Activated T-cell treated with anti-CD3 and anti-CD28 coated beads, Interleukin-2, amount 50 U/mL, for 24 hours (primary cell): ENCODE data around the gene POMT1.
A peak's percentile ranks its signal among the peaks of the same experiment; 100 is the strongest.

Experiments
- DNase-seq: peaks from one replicate; pipeline ENCODE4 v3.0.0-alpha.2; 2020
- H3K27ac Mint-ChIP-seq: 2 replicates; pipeline ENCODE4 v1.8.0; 2020; ENCODE audit warnings: mild to moderate bottlenecking, mixed read lengths
- H3K27me3 Mint-ChIP-seq: 2 replicates; pipeline ENCODE4 v1.8.0; 2020; ENCODE audit warnings: mixed read lengths
- H3K36me3 Mint-ChIP-seq: 2 replicates; pipeline ENCODE4 v1.8.0; 2020; ENCODE audit warnings: low read depth, mixed read lengths
- H3K4me1 Mint-ChIP-seq: 2 replicates; pipeline ENCODE4 v1.8.0; 2020; ENCODE audit warnings: low read depth, mixed read lengths
- H3K4me3 Mint-ChIP-seq: 2 replicates; pipeline ENCODE4 v1.8.0; 2020; ENCODE audit warnings: mild to moderate bottlenecking, moderate library complexity, mixed read lengths
- H3K9me3 Mint-ChIP-seq: 2 replicates; pipeline ENCODE4 v1.8.0; 2020; ENCODE audit warnings: mixed read lengths

Gene POMT1

DNA sequence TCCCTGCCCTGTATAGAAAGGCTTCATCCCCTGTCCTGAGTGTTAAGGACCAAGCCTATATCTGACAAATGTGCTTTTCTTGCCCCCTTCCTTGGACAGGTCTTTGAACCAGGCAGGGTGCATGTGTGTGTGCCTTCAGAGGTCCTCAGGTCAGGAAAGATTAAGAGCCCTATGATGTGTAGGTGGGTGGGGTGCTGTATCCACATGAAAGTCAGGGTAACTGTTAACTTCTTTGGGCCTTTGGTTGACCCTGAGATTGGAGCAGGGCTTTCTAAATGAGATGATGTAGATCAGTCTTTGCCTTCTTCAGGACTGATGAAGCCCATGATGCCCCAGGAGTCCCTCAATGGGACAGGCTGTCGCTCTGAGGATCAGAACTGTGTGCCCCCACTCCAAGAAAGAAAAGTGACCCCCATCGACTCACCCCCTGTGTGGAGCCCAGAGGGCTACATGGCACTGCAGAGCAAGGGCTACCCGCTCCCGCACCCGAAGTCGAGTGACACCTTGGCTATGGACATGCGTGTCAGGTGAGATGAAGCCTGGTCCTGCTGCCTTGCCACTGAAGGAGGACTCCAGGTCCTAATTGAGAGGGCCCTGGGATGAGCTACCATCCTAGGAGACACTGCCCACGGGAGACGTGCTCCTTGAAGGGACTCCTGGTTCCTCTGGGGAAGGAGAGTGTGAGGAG lies 29.4 kb upstream of the POMT1 start:
- H3K9me3 Mint-ChIP-seq = no peaks in the 10 kb centered on the region
- peaks cover 94% of the 10 kb centered on the region for H3K36me3 Mint-ChIP-seq
- no peaks in the 10 kb centered on the region for H3K4me1 Mint-ChIP-seq
- H3K4me3 Mint-ChIP-seq = no peak overlapping the region
- H3K27me3 Mint-ChIP-seq = no peaks in the 10 kb centered on the region
- peak overlapping the region; percentile 60 for H3K27ac Mint-ChIP-seq
- no peak for DNase-seq

DNA sequence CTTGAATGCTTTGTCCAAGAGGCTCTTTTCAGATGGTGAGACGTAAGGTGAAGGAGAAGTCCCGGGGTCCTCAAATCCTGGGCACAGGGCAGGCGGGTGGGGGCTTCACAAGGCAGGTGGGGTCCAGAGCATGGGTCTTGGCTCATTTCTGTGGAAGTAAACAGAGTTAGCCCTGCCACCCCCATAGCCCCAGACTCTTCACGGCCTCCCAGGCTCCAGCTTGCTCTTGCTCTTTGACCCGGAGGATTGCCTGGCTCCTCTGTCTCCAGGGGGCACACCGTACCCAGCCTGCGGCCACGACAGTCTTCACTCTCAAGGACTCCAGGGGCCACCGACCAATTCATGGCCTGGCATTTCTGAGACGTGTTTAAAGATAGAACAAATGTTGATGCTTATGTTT lies 28.8 kb upstream of the POMT1 start:
- H3K36me3 Mint-ChIP-seq = peaks cover 94% of the 10 kb centered on the region
- H3K9me3 Mint-ChIP-seq = no peaks in the 10 kb centered on the region
- H3K27me3 Mint-ChIP-seq = no peaks in the 10 kb centered on the region
- DNase-seq = no peak
- H3K4me1 Mint-ChIP-seq = peaks cover 1% of the 10 kb centered on the region
- H3K27ac Mint-ChIP-seq = peak overlapping the region; percentile 60
- H3K4me3 Mint-ChIP-seq = no peak overlapping the region

DNA sequence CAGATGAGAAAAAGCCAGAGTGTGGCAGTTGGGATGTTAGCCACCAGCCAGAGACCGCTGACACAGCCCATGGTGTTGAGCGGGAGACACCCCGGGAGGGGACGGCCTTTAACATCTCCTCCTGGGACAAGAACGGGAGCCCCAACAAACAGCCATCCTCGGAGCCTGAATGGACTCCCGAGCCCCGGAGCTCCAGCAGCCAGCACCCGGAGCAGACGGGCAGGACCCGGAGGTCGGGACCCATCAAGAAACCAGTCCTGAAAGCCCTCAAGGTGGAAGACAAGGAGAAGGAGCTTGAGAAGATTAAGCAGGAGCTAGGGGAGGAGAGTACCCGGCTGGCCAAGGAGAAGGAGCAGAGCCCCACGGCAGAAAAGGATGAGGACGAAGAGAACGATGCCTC lies 28.0 kb upstream of the POMT1 start:
- DNase-seq = no peak
- peaks cover 96% of the 10 kb centered on the region for H3K36me3 Mint-ChIP-seq
- no peaks in the 10 kb centered on the region for H3K9me3 Mint-ChIP-seq
- peaks cover 8% of the 10 kb centered on the region for H3K4me1 Mint-ChIP-seq
- H3K27ac Mint-ChIP-seq = peak overlapping the region; percentile 26
- no peak overlapping the region for H3K4me3 Mint-ChIP-seq
- no peaks in the 10 kb centered on the region for H3K27me3 Mint-ChIP-seq

DNA sequence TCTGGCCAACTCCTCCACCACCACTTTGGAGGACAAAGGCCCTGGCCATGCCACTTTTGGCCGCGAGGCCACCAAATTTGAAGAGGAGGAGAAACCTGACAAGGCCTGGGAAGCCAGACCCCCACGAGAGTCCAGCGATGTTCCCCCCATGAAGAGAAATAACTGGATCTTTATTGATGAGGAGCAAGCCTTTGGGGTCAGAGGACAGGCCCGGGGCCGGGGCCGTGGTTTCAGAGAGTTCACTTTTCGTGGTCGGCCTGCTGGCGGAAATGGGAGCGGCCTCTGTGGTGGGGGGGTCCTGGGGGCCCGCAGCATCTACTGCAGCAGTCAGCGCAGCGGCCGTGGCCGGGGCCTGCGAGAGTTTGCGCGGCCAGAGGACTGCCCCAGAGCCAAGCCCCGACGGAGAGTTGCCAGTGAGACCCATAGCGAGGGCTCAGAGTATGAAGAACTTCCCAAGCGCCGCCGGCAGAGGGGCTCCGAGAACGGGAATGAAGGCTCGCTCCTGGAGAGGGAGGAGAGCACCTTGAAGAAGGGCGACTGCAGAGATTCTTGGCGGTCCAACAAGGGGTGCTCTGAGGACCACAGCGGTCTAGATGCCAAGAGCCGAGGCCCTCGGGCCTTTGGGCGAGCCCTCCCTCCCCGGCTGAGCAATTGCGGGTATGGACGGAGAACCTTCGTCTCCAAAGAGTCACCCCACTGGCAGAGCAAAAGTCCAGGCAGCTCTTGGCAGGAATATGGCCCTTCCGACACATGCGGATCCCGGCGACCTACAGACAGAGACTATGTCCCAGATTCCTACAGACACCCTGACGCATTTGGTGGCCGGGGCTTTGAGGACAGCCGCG lies 27.4 kb upstream of the POMT1 start:
- H3K27ac Mint-ChIP-seq = peak overlapping the region; percentile 26
- no peak overlapping the region for H3K4me3 Mint-ChIP-seq
- peaks cover 95% of the 10 kb centered on the region for H3K36me3 Mint-ChIP-seq
- H3K4me1 Mint-ChIP-seq = peaks cover 13% of the 10 kb centered on the region
- no peaks in the 10 kb centered on the region for H3K9me3 Mint-ChIP-seq
- no peaks in the 10 kb centered on the region for H3K27me3 Mint-ChIP-seq
- no peak for DNase-seq

DNA sequence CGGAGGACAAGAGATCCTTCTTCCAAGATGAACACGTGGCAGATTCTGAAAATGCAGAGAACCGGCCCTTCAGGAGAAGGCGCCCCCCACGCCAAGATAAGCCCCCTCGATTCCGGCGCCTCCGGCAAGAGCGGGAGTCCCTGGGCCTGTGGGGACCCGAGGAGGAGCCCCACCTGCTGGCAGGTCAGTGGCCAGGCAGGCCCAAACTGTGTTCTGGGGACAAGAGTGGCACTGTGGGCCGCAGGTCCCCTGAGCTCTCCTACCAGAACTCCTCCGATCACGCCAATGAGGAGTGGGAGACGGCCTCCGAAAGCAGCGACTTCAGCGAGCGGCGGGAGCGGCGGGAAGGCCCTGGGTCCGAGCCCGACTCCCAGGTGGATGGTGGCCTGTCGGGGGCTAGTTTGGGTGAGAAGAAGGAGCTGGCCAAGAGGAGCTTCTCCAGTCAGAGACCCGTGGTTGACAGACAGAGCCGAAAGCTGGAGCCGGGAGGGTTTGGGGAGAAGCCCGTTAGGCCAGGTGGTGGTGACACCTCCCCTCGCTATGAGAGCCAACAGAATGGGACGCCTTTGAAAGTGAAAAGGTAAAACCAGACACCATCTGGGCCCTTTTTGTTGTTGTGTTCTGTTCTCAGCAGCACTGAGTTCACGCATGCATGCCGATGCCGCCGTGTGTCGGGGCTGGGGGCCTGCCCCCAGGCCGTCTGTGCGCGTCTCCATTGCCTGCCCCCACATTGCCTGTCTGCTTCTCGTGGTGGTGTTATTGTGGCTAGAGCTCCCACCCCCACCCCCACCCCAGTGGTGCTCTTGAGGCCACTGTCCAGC lies 26.6 kb upstream of the POMT1 start:
- H3K27me3 Mint-ChIP-seq = no peaks in the 10 kb centered on the region
- no peak overlapping the region for H3K27ac Mint-ChIP-seq
- no peak for DNase-seq
- H3K4me3 Mint-ChIP-seq = no peak overlapping the region
- no peaks in the 10 kb centered on the region for H3K9me3 Mint-ChIP-seq
- peaks cover 13% of the 10 kb centered on the region for H3K4me1 Mint-ChIP-seq
- H3K36me3 Mint-ChIP-seq = peaks cover 94% of the 10 kb centered on the region

DNA sequence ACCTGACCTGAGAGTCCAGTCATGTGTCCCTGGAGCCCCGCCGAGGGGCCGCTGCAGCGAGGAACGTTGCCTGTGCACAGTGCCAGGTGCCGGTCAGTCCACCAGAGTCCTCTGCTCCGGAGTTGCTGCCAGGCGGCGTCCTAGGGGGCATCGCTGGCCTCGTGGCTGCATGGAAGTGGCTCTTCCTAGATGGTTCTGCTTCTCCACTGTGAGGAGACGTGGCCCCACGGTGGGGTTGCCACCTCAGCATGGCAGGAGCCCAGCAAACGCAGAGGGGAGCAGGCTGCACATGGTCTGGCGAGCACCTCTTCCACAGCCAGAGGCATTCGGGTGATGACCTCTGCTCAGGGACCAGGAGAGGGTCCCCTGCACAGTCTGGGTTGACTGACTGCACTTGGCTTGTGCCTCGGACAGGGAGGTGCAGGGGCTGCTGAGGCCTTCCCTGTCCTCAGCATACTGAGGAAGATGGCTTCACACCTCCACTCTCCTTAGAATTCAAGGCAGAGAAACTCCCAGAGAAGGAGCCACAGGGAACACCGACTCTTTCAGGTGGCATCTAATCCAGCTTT lies 25.9 kb upstream of the POMT1 start:
- Mint-ChIP-seq H3K27ac (no peak overlapping the region), H3K4me3 (no peak overlapping the region), H3K27me3 (no peaks in the 10 kb centered on the region), H3K9me3 (no peaks in the 10 kb centered on the region), H3K36me3 (peaks cover 94% of the 10 kb centered on the region), H3K4me1 (peaks cover 13% of the 10 kb centered on the region)
- no peak for DNase-seq

DNA sequence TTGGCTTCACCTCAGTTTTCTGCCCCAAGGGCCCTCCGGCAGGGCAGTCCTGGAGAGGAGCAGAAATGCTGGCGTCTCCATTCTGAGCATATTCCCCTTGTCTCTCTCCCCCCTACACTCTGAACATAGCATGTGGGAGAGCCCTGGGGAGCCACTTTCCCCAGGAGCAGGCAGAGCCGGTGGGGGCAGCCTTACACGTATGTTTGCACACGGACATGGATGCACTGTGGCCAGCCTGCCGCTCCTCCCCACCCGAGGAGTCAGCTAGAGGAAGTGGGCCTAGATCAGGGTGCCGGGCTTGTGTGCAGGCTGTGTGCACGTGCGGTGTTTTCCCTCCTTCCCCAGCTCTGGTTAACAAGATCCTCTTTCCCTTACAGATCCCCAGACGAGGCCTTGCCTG lies 25.4 kb upstream of the POMT1 start:
- DNase-seq = no peak
- H3K4me3 Mint-ChIP-seq = no peak overlapping the region
- H3K9me3 Mint-ChIP-seq = no peaks in the 10 kb centered on the region
- peaks cover 95% of the 10 kb centered on the region for H3K36me3 Mint-ChIP-seq
- peaks cover 13% of the 10 kb centered on the region for H3K4me1 Mint-ChIP-seq
- no peak overlapping the region for H3K27ac Mint-ChIP-seq
- H3K27me3 Mint-ChIP-seq = no peaks in the 10 kb centered on the region

DNA sequence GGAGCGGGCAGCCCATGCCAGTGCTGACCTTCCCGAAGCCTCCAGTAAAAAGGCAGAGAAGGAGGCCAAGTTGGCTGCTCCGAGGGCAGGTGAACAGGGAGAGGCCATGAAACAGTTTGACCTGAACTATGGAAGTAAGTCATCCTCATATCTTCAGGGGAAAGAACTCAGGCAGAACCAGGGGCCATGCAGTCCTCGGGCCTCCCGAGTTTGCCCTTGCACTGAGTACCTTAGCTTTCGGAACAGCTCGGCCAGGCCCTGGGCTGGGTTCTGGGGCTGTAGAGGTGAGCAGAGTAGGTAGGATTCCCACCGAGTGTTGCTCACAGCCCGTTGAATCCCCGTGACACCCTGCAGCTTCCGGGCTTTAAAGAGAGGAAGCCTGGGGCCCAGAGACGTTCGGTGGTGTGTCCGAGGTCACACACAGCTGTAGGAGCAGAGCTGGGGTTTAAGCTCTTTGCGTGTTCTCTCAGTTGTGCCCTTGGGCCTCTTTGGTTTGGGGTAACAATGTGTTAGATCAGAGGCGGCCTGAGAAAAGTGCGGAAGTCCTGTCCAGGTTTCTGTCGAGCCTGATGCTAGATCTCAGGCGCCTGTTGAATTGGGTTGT lies 24.8 kb upstream of the POMT1 start:
- no peaks in the 10 kb centered on the region for H3K9me3 Mint-ChIP-seq
- no peak for DNase-seq
- peak overlapping the region; percentile 60 for H3K27ac Mint-ChIP-seq
- H3K4me3 Mint-ChIP-seq = no peak overlapping the region
- H3K27me3 Mint-ChIP-seq = no peaks in the 10 kb centered on the region
- H3K4me1 Mint-ChIP-seq = peaks cover 13% of the 10 kb centered on the region
- peaks cover 96% of the 10 kb centered on the region for H3K36me3 Mint-ChIP-seq

DNA sequence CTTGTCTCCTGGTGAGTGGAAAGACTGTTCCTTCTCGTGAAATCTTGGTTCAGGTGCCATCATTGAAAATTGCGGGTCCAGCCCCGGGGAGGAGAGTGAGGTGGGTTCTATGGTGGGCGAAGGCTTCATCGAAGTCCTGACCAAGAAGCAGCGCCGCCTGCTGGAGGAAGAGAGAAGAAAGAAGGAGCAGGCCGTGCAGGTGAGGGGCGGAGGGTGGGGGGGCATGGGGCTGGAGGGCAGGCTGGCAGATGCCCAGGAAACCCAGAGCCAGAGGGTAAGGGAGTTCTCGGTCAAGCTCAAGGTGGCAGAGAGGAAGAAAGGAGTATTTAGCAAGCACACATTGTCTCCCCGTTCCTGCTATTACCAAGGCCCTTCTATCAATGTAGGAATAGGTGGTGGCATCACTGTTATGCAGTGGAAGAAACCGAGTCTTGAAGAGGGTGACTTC lies 24.3 kb upstream of the POMT1 start:
- no peaks in the 10 kb centered on the region for H3K9me3 Mint-ChIP-seq
- H3K27ac Mint-ChIP-seq = peak overlapping the region; percentile 60
- no peak overlapping the region for H3K4me3 Mint-ChIP-seq
- H3K4me1 Mint-ChIP-seq = peaks cover 13% of the 10 kb centered on the region
- peaks cover 96% of the 10 kb centered on the region for H3K36me3 Mint-ChIP-seq
- H3K27me3 Mint-ChIP-seq = no peaks in the 10 kb centered on the region
- DNase-seq = peak; percentile 71

DNA sequence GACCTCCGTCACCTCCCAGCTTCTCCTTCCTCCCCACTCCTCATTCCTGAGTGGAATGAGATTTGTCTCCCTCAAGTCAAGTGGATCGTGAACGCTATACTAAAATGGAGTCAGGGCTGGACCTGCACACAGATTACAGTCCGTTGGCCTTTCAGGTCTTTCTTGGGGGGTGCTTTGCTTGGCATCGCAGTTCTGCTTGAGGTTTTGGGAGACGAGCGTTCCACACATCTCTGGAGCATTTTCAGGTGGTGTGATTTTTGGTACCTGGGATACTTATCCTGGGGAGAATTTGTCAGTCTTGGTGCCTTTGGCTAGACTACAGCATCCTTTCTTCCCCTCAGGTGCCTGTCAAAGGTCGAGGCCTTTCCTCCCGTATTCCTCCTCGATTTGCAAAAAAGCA lies 23.8 kb upstream of the POMT1 start:
- Mint-ChIP-seq H3K36me3 (peaks cover 96% of the 10 kb centered on the region), H3K4me1 (peaks cover 13% of the 10 kb centered on the region), H3K9me3 (no peaks in the 10 kb centered on the region), H3K27ac (peak overlapping the region; percentile 28), H3K4me3 (no peak overlapping the region), H3K27me3 (no peaks in the 10 kb centered on the region)
- DNase-seq = no peak

DNA sequence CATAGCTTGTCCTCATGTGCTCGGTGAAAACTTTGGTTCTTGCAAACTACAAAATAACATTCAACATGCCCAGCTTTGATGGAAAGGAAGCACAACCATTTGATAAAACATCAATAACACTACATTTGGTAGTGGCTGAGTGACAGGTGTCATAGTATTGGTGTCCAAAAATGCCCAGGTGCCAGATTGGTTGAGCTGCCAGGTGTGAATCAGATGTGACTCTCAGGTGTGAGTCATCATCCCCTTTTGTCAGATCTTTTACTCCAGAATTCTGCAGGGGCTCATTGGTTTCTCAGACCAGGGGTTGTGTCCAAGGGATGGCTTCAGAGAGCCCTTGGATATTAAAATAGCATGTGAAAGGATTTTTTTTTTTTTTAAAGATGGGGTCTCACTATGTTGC lies 22.5 kb upstream of the POMT1 start:
- Mint-ChIP-seq H3K27ac (peak overlapping the region; percentile 77), H3K4me3 (no peak overlapping the region), H3K36me3 (peaks cover 96% of the 10 kb centered on the region)

DNA sequence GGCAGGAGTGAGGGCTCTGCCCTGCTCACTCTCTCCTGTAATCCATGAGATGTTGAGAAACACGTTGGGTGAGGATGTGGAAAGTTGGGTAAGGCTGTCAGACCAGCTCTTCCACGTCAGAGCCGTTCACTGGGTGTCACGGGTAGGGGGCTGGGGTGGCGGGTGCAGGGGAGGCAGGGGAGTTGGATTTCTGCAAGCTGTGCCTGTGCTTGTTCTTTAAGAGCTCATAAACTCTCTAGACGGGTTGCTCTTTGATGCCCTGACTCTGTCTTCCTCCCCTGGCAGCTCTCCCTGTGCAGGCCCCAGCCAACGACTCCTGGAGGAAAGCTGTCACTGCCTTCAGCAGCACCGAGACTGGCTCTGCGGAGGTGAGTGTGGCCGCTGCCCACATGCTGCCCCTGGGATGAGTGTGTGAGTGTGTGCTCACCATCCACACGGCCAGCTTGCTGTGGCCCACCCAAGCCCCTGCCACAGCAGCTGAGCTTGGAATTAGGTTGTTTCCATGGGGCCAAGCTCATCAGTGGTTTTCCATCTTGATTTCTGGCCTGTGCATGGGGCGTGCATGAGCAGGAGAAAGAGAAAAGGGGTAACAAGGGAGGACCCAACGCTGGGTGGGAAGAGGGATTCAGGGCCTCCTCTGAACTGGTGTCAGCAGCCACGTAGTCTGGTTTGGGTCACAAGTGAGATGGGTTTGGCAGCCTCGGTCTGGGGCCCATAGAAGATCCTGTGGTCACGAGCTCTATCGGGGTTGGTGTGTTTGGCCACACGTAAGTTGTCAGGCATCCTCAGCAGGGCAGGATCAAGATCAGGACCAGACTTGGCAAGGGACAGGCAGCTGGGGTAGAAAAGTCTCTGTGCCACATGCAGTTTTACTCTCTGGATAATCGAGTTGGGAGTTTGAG lies 21.0 kb upstream of the POMT1 start:
- H3K4me1 Mint-ChIP-seq = peaks cover 13% of the 10 kb centered on the region
- H3K4me3 Mint-ChIP-seq = no peak overlapping the region
- H3K9me3 Mint-ChIP-seq = no peaks in the 10 kb centered on the region
- H3K27me3 Mint-ChIP-seq = no peaks in the 10 kb centered on the region
- DNase-seq = no peak
- peaks cover 97% of the 10 kb centered on the region for H3K36me3 Mint-ChIP-seq
- H3K27ac Mint-ChIP-seq = peak overlapping the region; percentile 55

More for the DNA sequence above, 22.5 kb upstream of the POMT1 start:
- peaks cover 13% of the 10 kb centered on the region for H3K4me1 Mint-ChIP-seq
- no peaks in the 10 kb centered on the region for H3K27me3 Mint-ChIP-seq
- DNase-seq = no peak
- H3K9me3 Mint-ChIP-seq = no peaks in the 10 kb centered on the region

DNA sequence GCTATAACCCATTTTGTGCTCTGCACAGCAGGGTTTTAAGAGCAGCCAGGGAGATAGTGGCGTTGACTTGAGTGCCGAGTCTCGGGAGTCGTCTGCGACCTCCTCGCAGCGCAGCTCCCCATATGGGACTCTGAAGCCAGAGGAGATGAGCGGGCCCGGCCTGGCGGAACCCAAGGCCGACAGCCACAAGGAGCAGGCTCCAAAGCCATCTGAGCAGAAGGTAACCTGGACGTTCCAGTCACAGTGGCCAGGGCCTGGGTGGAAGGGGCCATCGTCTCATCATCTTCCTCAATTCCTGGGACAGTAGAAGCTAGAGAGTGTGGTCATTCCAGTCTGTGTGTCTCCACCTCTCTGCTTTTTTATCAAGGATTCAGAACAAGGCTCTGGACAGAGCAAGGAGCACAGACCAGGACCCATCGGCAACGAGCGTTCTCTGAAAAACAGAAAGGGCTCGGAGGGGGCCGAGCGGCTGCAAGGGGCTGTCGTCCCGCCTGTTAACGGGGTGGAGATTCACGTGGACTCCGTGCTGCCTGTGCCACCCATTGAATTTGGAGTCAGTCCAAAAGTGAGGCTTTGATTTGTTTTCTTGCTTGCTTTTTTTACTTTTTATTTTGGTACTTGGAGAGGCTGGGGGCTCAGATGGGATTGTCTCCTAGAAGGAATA lies 20.2 kb upstream of the POMT1 start:
- DNase-seq = no peak
- Mint-ChIP-seq H3K4me3 (no peak overlapping the region), H3K9me3 (no peaks in the 10 kb centered on the region), H3K36me3 (peaks cover 97% of the 10 kb centered on the region), H3K27ac (peak overlapping the region; percentile 81), H3K27me3 (no peaks in the 10 kb centered on the region), H3K4me1 (peaks cover 13% of the 10 kb centered on the region)
